ENCODE data around the gene TANGO6. TPM values are rescaled to one million over a fixed set of nuclear protein-coding genes. Genes with fewer than 3 reads are reported as not detected.

Gene TANGO6
- total and polyA plus RNA-seq, 8 donors, result 2.6 to 9.3 (median 6.3) TPM

GRCh38 chr16:68921637-68922036, 78.3 kb downstream of the TANGO6 start:
- peak in 3 of 4 donors; percentile 62 to 71 (median 64) for ATAC-seq
- FAIRE-seq, result no peak

GRCh38 chr16:68923116-68923515, 79.8 kb downstream of the TANGO6 start:
- WGBS, 2 donors, result 91 to 94% methylated on average over 12 of the region's 12 CpGs
- Histone ChIP-seq H3K27ac (no peak overlapping the region), H3K4me3 (no peak overlapping the region), H3K4me1 (peaks cover 0 to 9% (median 7%) of the 10 kb centered on the region in 3 donors), H3K27me3 (no peaks in the 10 kb centered on the region), H3K9me3 (no peaks in the 10 kb centered on the region), H3K36me3 (no peaks in the 10 kb centered on the region)
- intact Hi-C loops (cut with DNase I), result no loop called here
- FAIRE-seq (no peak), ATAC-seq (no peak), DNase-seq (no peak)
- no peak for TF ChIP-seq CTCF (IDR thresholded peaks at IDR 0.05)

More at GRCh38 chr16:68921637-68922036, 78.3 kb downstream of the TANGO6 start:
- peak in 1 of 6 donors; percentile 21 for DNase-seq
- H3K4me1 ChIP-seq, result peaks cover 0 to 3% (median 2%) of the 10 kb centered on the region in 3 donors
- H3K27me3 ChIP-seq, result no peaks in the 10 kb centered on the region
- H3K4me3 ChIP-seq, result no peak overlapping the region
- TF ChIP-seq CTCF (IDR thresholded peaks at IDR 0.05), result no peak
- intact Hi-C loops (cut with DNase I), result no loop called here
- H3K36me3 ChIP-seq, result no peaks in the 10 kb centered on the region
- no peaks in the 10 kb centered on the region for H3K9me3 ChIP-seq
- whole genome bisulfite sequencing, 2 donors, result 55 to 57% methylated on average over 2 of the region's 2 CpGs
- no peak overlapping the region for H3K27ac ChIP-seq

- peaks cover 0 to 11% (median 9%) of the 10 kb centered on the region in 3 donors for H3K4me1 ChIP-seq
- ATAC-seq, result peak; percentile 42 to 71 (median 65)
- TF ChIP-seq CTCF (IDR thresholded peaks at IDR 0.05), result no peak
- no peak for FAIRE-seq
- no peaks in the 10 kb centered on the region for H3K27me3 ChIP-seq
- peak overlapping the region in 2 of 4 donors; percentile 33 to 39 for H3K27ac ChIP-seq
- H3K4me3 ChIP-seq, result no peak overlapping the region
- intact Hi-C loops (cut with DNase I), result no loop called here
- peak in 1 of 6 donors; percentile 22 for DNase-seq
- WGBS, 2 donors, result 28 to 34% methylated on average over 3 of the region's 3 CpGs
- H3K36me3 ChIP-seq, result no peaks in the 10 kb centered on the region
- H3K9me3 ChIP-seq, result no peaks in the 10 kb centered on the region
Observed at GRCh38 chr16:68927018-68927417, 83.7 kb downstream of the TANGO6 start.

- ATAC-seq (no peak), DNase-seq (no peak), FAIRE-seq (no peak)
- no peaks in the 10 kb centered on the region for H3K36me3 ChIP-seq
- TF ChIP-seq CTCF (IDR thresholded peaks at IDR 0.05), result no peak
- no peak overlapping the region for H3K27ac ChIP-seq
- H3K9me3 ChIP-seq, result no peaks in the 10 kb centered on the region
- intact Hi-C loops (cut with DNase I), result no loop called here
- H3K4me3 ChIP-seq, result no peak overlapping the region
- 74 to 80% methylated on average over 3 of the region's 3 CpGs for WGBS, 2 donors
- H3K4me1 ChIP-seq, result peaks cover 0 to 11% (median 9%) of the 10 kb centered on the region in 3 donors
- no peaks in the 10 kb centered on the region for H3K27me3 ChIP-seq
Observed at GRCh38 chr16:68931196-68931595, 87.9 kb downstream of the TANGO6 start.

GRCh38 chr16:68934402-68934801, 91.1 kb downstream of the TANGO6 start:
- Histone ChIP-seq H3K27me3 (no peaks in the 10 kb centered on the region), H3K27ac (no peak overlapping the region), H3K9me3 (no peaks in the 10 kb centered on the region), H3K36me3 (no peaks in the 10 kb centered on the region), H3K4me1 (peaks cover 0 to 7% (median 4%) of the 10 kb centered on the region in 3 donors), H3K4me3 (no peak overlapping the region)
- no peak for TF ChIP-seq CTCF (IDR thresholded peaks at IDR 0.05)
- WGBS, 2 donors, result 98% methylated on average over 3 of the region's 3 CpGs
- ATAC-seq (no peak), FAIRE-seq (no peak), DNase-seq (no peak)
- intact Hi-C loops (cut with DNase I), result no loop called here

All from pancreas (tissue), 10 donors.